ENCODE data around the gene S100Z.
"Not testable (repeated sequence)": the region's sequence is repeated elsewhere in the genome, so short reads cannot be mapped to it uniquely, and the experiment has no call there.

Gene S100Z

DNA sequence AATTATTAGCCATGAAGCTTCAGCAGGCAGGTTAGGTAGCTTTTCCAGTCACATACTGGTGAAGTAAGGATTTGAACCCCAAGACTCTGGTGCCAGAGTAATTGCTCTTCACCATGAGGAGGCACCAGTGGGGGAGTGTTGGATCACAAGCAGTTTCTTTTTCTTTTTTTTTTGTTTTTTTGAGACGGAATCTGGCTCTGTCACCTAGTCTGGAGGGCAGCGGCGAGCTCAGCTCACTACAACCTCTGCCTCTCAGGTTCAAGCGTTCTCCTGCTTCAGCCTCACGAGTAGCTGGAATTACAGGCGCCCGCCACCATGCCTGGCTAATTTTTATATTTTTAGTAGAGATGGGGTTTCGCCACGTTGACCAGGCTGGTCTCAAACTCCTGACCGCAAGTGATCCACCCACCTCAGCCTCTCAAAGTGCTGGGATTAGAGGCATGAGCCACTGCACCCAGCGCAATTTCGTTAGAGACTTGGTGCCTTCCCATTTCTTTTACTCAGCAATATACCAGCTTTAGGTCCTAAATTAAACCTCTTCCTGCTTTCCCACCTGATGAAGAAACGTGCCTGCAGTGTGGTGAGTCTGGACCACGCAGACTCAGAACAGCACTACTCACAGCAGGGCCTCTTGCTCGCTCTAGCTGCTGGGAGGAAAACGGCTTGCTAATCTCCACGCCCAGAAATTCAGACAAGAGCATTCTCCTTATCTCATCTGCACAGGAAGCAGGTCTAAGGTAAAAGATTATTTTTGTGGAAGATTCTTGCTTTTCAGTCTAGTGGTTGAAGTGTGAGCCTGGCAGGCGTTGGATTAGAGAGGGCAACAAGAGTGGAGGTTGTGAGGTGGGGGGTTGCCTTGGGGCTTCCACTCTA, at the start of gene S100Z:
Gene S100Z (plus strand): TSS at position 596 of the 873 bp plus-strand sequence. CDS start 25,346 bp downstream, outside the sequence.
- H3K4me3 Mint-ChIP-seq, result no peak within 1 kb of the TSS
- no peaks in the 10 kb centered on the region for H3K36me3 Mint-ChIP-seq
- no peak for ATAC-seq (ENCODE audit: low read depth)
- DNase-seq (ENCODE audit: low spot score in 2 of 2), result no peak
- H3K9me3 Mint-ChIP-seq, result peaks cover 2% of the 10 kb centered on the region
- H3K27me3 Mint-ChIP-seq, result no peaks in the 10 kb centered on the region
- peak within 1 kb of the TSS; percentile 9 for H3K27ac Mint-ChIP-seq
- H3K4me1 Mint-ChIP-seq, result peaks cover 19% of the 10 kb centered on the region

DNA sequence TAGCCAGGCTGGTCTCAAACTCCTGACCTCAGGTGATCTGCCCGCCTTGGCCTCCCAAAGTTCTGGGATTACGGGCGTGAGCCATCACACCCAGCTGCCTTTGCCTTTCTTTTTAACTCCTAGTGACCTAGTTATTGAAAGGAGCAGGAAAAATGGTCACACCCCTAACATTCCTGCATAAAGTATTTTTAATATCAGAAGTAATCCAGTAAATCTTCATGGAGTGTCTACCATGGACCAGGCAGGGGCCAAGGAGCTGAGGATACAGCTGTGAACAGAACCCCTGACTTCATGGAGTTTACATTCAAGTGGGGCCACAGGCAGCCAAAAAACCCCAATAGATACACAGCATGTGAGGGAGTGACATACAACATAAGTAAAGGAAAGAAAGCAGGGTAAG, 49.2 kb upstream of the S100Z start:
- peaks cover 11% of the 10 kb centered on the region for H3K27me3 Mint-ChIP-seq
- ATAC-seq (ENCODE audit: low read depth) (no peak), DNase-seq (ENCODE audit: low spot score in 2 of 2) (no peak)
- no peaks in the 10 kb centered on the region for H3K9me3 Mint-ChIP-seq
- H3K27ac Mint-ChIP-seq, result no peak overlapping the region
- no peak overlapping the region for H3K4me3 Mint-ChIP-seq
- H3K36me3 Mint-ChIP-seq, result no peaks in the 10 kb centered on the region
- H3K4me1 Mint-ChIP-seq, result no peaks in the 10 kb centered on the region

- H3K4me3 Mint-ChIP-seq, result no peak overlapping the region
- no peak overlapping the region for H3K27ac Mint-ChIP-seq
- H3K4me1 Mint-ChIP-seq, result no peaks in the 10 kb centered on the region
- H3K9me3 Mint-ChIP-seq, result no peaks in the 10 kb centered on the region
- peaks cover 11% of the 10 kb centered on the region for H3K27me3 Mint-ChIP-seq
- DNase-seq (ENCODE audit: low spot score in 2 of 2) (no peak), ATAC-seq (ENCODE audit: low read depth) (no peak)
- H3K36me3 Mint-ChIP-seq, result no peaks in the 10 kb centered on the region
Measured at GRCh38 chr5:76801159-76801802, 48.5 kb upstream of the S100Z start.

DNA sequence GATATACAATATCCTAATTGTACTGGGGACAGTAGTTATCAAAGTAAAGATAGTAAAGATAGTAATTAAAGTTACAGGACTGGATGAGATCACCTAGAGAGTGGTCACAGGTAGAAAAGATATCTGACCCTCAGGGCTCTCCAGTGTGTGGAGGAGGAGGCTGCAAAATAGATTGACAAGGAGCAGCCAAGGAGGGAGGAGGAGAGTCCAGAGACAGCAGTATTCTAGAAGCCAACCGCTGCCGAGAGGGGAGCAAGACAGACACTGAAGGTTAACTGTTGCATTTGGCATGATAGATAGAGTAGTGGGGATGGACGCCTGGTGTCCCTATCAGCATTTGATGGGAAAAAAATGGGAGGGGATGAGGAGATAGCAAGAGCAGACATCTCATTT, 48.0 kb upstream of the S100Z start:
- DNase-seq (ENCODE audit: low spot score in 2 of 2), result no peak
- H3K4me3 Mint-ChIP-seq, result no peak overlapping the region
- peaks cover 11% of the 10 kb centered on the region for H3K27me3 Mint-ChIP-seq
- no peaks in the 10 kb centered on the region for H3K36me3 Mint-ChIP-seq
- no peaks in the 10 kb centered on the region for H3K4me1 Mint-ChIP-seq
- no peaks in the 10 kb centered on the region for H3K9me3 Mint-ChIP-seq
- no peak for ATAC-seq (ENCODE audit: low read depth)
- no peak overlapping the region for H3K27ac Mint-ChIP-seq

GRCh38 chr5:76804266-76804665, 45.5 kb upstream of the S100Z start:
- DNase-seq (ENCODE audit: low spot score in 2 of 2) (no peak), ATAC-seq (ENCODE audit: low read depth) (no peak)
- H3K27ac Mint-ChIP-seq, result no peak overlapping the region
- H3K4me1 Mint-ChIP-seq, result no peaks in the 10 kb centered on the region
- no peaks in the 10 kb centered on the region for H3K36me3 Mint-ChIP-seq
- H3K4me3 Mint-ChIP-seq, result no peak overlapping the region
- peaks cover 9% of the 10 kb centered on the region for H3K27me3 Mint-ChIP-seq
- no peaks in the 10 kb centered on the region for H3K9me3 Mint-ChIP-seq

- DNase-seq (ENCODE audit: low spot score in 2 of 2), result no peak
- no peaks in the 10 kb centered on the region for H3K36me3 Mint-ChIP-seq
- H3K9me3 Mint-ChIP-seq, result no peaks in the 10 kb centered on the region
- H3K27me3 Mint-ChIP-seq, result peaks cover 4% of the 10 kb centered on the region
- H3K4me1 Mint-ChIP-seq, result no peaks in the 10 kb centered on the region
- no peak for ATAC-seq (ENCODE audit: low read depth)
- H3K4me3 Mint-ChIP-seq, result no peak overlapping the region
- H3K27ac Mint-ChIP-seq, result no peak overlapping the region
Measured at GRCh38 chr5:76805821-76806505, 43.9 kb upstream of the S100Z start.

- Mint-ChIP-seq H3K9me3 (no peaks in the 10 kb centered on the region), H3K27ac (no peak overlapping the region), H3K36me3 (no peaks in the 10 kb centered on the region), H3K4me1 (no peaks in the 10 kb centered on the region), H3K27me3 (no peaks in the 10 kb centered on the region), H3K4me3 (no peak overlapping the region)
- DNase-seq (ENCODE audit: low spot score in 2 of 2) (no peak), ATAC-seq (ENCODE audit: low read depth) (no peak)
Measured at GRCh38 chr5:76807296-76807695, 42.5 kb upstream of the S100Z start.

- Mint-ChIP-seq H3K36me3 (no peaks in the 10 kb centered on the region), H3K27me3 (no peaks in the 10 kb centered on the region), H3K27ac (no peak overlapping the region), H3K9me3 (no peaks in the 10 kb centered on the region), H3K4me1 (no peaks in the 10 kb centered on the region), H3K4me3 (no peak overlapping the region)
- no peak for ATAC-seq (ENCODE audit: low read depth)
- DNase-seq (ENCODE audit: low spot score in 2 of 2), result no peak
Measured at GRCh38 chr5:76808141-76808691, 41.6 kb upstream of the S100Z start.

DNA sequence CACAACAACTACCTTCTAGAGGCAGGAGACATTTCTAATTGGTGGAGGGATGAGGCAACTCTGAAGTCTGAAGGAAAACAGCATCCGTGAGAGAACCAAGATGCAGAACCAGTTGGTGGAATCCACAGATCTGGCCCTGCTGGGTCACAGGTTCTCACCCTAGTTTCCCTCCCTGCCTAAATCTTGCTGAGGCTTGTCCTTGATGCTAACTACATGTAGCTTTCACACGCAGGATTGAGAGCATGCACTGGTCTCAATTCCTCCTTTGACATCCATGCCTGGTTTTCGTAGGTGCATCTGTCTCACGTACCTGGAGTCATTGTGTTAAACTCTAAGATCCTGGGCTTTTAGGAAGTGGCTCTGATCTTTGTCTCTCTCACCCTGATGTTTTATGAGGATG, 40.7 kb upstream of the S100Z start:
- ATAC-seq (ENCODE audit: low read depth), result no peak
- H3K9me3 Mint-ChIP-seq, result no peaks in the 10 kb centered on the region
- no peaks in the 10 kb centered on the region for H3K4me1 Mint-ChIP-seq
- no peak overlapping the region for H3K4me3 Mint-ChIP-seq
- no peak overlapping the region for H3K27ac Mint-ChIP-seq
- no peak for DNase-seq (ENCODE audit: low spot score in 2 of 2)
- no peaks in the 10 kb centered on the region for H3K27me3 Mint-ChIP-seq
- no peaks in the 10 kb centered on the region for H3K36me3 Mint-ChIP-seq

DNA sequence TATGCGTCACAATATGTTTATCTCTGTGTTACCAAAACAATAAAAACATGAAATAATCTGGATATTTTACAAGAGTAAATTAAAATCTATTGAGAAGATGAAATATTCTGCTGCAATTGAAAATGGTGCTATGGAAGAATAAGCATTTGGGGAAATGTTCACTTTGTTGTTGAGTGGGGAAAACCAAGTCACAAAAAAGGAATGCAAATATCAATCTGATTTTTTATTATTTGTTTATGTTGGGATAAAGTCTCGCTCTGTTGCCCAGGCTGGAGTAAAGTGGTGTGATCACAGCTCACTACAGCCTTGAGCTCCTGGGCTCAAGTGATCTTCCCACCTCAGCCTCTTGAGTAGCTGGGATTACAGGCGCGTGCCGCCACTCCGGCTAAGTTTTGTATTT, 39.6 kb upstream of the S100Z start:
- H3K4me3 Mint-ChIP-seq, result no peak overlapping the region
- H3K27ac Mint-ChIP-seq, result no peak overlapping the region
- no peak for DNase-seq (ENCODE audit: low spot score in 2 of 2)
- H3K4me1 Mint-ChIP-seq, result no peaks in the 10 kb centered on the region
- no peaks in the 10 kb centered on the region for H3K9me3 Mint-ChIP-seq
- no peak for ATAC-seq (ENCODE audit: low read depth)
- peaks cover under 1% of the 10 kb centered on the region for H3K27me3 Mint-ChIP-seq
- no peaks in the 10 kb centered on the region for H3K36me3 Mint-ChIP-seq

GRCh38 chr5:76811214-76811613, 38.6 kb upstream of the S100Z start:
- ATAC-seq (ENCODE audit: low read depth), result no peak

DNA sequence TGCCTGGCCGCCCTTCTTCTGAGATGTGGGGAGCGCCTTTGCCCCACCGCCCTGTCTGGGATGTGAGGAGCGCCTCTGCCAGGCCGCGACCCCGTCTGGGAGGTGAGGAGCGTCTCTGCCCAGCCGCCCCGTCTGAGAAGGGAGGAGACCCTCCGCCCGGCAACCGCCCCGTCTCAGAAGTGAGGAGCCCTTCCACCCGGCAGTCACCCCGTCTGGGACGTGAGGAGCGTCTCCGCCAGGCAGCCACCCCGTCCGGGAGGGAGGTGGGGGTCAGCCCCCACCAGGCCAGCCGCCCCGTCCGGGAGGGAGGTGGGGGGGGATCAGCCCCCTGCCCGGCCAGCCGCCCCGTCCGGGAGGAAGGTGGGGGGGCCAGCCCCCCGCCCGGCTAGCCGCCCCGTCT, 37.6 kb upstream of the S100Z start:
- H3K9me3 Mint-ChIP-seq; H3K4me1 Mint-ChIP-seq; DNase-seq (ENCODE audit: low spot score in 2 of 2); H3K27ac Mint-ChIP-seq; ATAC-seq (ENCODE audit: low read depth); H3K36me3 Mint-ChIP-seq; H3K27me3 Mint-ChIP-seq; H3K4me3 Mint-ChIP-seq: not testable (repeated sequence)

More at GRCh38 chr5:76811214-76811613, 38.6 kb upstream of the S100Z start:
- Mint-ChIP-seq H3K36me3 (no peaks in the 10 kb centered on the region), H3K27me3 (peaks cover 6% of the 10 kb centered on the region), H3K27ac (no peak overlapping the region), H3K4me1 (no peaks in the 10 kb centered on the region), H3K4me3 (no peak overlapping the region), H3K9me3 (no peaks in the 10 kb centered on the region)
- DNase-seq (ENCODE audit: low spot score in 2 of 2), result no peak

DNA sequence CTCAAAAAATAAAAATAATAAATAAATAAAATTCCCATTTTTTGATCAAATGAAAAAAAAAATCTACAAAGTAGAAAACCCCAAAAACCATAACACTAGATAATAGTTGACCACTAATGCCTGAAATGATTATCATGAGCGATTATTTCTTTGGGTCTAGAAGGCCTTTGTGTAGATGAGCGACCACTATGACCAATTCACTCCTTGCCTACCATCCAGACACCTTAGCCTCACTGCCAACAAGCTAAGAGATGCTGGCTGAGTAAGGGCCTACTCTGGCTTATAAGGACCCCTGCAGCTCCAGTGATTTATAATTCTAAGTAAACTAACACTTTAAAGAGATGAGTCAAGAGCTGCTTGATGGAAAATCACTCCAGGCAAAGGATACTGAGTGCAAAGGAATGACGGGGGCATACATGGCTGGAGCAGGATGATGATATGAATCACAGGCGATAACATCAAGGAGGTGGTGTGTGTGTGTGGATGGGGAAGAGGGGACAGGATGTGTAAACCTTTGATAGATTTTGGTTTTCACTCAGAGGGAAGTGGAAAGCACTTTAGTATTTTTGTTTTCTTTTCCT, 35.7 kb upstream of the S100Z start:
- Mint-ChIP-seq H3K27me3 (peaks cover 12% of the 10 kb centered on the region), H3K4me1 (peaks cover 5% of the 10 kb centered on the region), H3K4me3 (no peak overlapping the region), H3K36me3 (no peaks in the 10 kb centered on the region), H3K9me3 (no peaks in the 10 kb centered on the region), H3K27ac (no peak overlapping the region)
- DNase-seq (ENCODE audit: low spot score in 2 of 2), result no peak
- no peak for ATAC-seq (ENCODE audit: low read depth)
